Activated naive CD4-positive, alpha-beta T cell treated with Interleukin-2 at 50 U/mL for 16 hours (primary cell): ENCODE data around the gene CAPN11.
"Not testable (repeated sequence)": the region's sequence is repeated elsewhere in the genome, so short reads cannot be mapped to it uniquely, and the experiment has no call there.

Experiments used
- DNase-seq: peaks from one replicate; pipeline ENCODE4 v3.0.0-alpha.2; 2020

Gene CAPN11

DNA sequence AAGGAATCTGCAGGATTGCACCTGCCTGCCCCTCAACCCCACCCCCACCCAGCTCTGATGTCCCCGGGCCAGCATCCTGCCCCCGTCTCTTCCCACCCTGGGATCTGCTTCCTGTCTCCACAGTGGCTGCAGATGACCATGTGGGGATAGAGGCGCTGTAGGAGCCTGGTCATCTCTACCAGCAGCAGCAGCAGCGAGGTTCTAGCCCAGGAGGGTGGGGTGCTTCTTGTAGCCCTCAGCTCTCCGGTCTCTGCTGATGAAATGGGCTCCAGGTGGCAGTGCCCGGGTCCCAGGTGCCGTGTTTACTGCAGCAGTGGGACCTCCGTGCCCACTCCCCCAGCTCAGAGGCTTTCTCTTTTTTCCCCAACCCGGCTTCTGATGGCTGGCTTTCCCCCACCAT lies 25.2 kb downstream of the CAPN11 start:
- no peak for DNase-seq

DNA sequence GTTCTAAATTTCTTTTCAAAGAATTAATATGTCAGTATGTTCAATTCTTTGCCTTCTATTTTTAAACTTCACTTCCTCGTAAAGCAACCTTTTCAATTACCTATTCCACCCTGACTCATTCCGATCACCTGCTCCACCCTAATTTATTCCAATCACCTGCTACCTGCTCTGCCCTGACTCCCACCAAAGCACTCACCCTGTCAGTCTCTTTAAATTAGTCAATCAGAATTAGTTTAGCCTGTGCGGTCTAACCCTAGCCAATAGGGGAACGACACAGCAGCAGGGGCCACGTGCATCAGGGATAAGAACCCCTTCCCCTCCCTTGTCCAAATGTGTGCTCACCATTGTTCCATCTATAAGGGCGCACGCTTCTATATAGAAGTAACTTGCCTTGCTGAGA lies 26.7 kb downstream of the CAPN11 start:
- DNase-seq: not testable (repeated sequence)

DNA sequence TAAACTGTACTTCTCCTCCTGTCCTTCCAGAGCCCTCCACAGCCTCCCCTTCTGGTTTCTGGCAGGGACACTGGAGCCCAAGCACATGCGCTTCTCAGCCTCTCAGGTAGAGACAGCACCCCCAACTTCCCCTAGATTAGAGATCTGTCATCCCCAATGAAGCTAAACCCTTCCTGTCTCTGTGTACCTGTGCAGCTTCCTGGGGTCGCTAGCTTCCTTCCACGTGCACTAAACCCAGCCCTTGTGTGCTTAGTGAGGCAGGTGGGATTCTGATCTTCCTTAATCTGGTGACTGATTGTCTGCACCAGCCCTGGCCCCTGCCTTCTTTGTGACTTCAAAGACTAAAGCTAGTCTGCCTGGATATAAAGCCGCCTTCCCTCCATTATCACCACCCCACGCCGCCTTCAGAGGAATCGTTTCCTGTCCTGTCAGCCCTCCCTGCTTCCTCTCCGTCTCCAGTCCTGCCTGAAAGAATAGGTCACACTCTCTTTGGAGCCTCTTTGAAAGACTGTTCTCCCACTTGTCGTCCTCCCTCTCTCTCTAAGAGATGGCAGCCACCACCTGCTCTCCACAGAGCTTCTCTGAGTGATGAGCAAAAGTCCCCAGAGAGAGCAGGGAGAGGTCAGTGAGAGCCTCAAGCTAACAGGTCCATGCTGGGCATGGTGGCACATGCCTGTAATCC lies 27.5 kb downstream of the CAPN11 start:
- DNase-seq: no peak

DNA sequence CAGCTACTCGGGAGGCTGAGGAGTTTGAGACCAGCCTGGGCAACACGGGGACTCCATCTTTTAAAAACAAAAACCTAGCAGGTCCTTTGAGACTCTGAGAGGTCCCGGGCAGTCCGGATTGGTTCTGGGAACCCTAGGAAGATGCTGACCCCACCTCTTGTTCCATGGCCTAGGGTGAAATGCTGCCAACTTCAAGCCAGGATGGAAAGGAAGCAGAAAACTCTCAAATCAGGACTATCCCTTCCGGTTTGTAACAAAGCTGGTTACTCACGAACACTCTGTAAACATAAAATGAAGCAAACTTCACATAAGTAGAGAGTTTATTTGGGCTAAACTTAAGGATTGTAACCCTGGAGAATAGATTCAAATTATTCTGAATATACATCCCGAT lies 28.0 kb downstream of the CAPN11 start:
- no peak for DNase-seq

DNA sequence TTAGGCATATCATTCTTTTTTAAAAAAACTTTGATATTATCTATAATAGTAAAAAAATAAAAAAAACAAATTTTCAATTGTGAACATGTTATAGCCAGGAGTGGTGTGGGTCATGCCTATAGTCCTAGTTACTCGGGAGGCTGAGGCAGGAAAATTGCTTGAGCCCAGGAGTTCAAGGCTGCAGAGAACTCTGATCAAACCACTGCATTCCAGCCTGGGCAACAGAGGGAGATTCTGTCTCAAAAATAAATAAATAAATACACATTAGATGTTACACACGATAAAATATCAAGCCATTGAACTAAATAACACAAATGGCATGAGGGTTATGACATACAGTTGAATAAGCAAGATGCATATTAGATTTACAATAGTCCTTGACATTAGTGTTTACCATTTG lies 30.2 kb downstream of the CAPN11 start:
- no peak for DNase-seq

DNA sequence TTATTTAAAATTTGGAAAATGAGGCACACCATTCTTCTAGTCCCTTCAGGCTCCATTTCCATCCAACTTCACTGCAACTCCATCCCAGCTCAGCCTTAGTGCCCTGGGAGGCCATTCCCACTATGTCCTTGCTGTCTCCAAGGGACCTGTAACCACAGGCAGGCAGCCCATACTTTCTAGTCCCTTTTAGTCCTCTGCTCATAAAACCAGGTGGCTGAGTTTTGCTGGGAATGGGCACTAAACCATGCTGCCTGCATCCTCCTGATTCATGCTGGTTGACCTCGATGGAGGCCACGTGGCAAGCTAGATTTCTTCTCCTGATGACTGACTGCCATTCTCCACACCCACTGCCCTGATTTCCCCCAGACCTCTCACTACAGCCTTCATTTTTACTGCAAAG lies 30.6 kb downstream of the CAPN11 start:
- DNase-seq: no peak

DNA sequence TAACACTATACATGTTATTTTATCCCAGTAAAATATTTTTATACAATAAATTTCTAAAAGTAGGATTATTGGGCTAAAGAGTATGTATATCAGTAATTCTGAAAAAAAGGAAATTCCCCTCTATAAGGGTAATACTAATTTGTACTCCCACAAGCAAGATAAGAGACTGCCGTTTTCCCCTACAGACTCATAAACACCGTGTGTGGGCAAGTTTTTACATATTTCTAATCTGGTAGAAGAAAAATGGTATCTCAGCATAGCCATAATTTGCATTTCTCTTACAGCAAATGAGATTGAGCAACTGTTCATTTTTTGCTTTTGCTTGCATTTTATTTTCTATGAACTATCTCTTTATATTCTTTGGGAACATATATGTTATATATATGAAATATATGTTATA lies 32.1 kb downstream of the CAPN11 start:
- no peak for DNase-seq

DNA sequence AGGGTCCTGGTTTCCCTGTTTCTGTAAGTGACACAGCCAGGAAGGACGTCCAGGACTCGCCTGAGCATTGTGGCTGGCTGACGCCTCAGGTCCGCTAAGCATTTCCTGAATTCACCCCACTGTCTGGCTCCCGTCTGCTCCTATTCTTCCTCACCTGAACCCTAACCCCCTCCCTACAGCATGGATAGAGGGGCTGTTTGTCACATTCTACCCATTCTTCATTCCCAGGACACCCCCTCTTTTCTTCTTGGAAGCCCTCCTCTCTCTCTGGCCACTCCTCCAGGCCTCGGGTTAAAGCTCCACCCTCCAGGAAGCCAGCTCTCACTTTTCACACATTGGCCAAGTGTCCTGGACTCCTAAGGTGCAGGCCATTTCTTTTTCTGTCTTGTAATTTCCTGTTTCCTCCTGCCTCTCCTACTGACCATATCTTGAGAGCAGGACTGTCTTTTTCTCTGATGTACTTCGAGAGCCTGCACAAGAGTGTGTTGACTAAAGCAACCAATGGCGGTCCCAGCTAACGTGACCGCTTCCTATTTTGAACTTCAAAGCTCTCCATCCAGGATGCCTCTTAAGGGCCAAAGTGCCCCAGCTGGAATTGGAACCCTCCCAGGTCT lies 33.9 kb downstream of the CAPN11 start:
- DNase-seq: no peak

DNA sequence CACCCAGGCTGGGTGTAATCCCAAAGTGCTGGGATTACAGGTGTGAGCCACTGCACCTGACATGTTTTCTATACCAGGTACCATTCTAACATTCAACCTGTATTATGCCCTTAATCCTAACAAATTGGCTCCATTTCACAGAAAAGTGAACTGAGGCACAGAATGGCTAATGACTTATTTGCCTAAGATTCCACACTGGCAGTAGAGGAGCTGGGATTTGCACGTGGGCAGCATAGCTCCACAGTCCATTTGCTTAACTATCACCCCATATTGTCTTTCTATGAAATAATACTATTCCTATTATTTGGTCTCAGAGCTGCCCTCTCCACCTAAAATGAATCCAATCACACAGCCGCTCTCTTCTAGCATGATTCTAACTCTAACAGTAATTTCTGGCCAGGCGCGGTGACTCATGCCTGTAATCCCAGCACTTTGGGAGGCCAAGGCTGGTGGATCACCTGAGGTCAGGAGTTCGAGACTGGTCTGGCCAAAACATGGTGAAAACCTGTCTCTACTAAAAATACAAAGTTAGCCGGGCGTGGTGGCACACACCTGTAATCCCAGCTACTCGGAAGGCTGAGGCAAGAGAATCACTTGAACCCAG lies 34.8 kb downstream of the CAPN11 start:
- DNase-seq: no peak

DNA sequence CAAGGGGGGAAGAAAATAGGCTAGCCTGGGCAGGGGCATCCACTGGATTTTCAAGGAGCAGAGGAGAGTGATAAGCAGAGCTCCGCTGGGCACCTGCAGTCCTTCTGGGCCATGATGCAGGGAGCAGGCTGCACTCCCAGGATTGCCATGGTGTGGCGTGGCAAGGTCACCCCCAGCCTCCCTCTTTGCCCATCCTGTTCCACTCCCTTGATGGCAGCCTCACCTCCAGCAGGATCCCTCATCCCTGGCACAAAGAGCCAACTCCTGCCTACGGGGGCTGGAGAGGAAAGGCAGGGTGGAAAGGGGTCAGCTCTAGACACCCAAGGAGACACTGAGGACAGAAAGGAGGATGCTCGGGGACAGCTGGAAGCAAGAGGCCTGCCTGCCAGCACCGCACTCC lies 35.7 kb downstream of the CAPN11 start:
- no peak for DNase-seq

DNA sequence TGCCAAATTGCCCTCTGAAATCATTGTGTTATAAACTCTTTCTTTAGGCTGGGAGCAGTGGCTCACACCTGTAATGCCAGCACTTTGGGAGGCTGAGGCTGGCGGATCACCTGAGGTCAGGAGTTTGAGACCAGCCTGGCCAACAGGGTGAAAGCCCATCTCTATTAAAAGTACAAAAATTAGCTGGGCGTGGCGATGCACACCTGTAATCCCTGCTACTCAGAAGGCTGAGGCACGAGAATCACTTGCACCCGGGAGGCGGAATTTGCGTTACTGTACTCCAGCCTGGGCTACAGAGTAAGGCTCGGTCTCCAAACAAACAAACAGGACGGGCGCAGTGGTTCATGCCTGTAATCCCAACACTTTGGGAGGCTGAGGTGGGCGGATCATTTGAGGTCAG lies 37.7 kb downstream of the CAPN11 start:
- not testable (repeated sequence) for DNase-seq

DNA sequence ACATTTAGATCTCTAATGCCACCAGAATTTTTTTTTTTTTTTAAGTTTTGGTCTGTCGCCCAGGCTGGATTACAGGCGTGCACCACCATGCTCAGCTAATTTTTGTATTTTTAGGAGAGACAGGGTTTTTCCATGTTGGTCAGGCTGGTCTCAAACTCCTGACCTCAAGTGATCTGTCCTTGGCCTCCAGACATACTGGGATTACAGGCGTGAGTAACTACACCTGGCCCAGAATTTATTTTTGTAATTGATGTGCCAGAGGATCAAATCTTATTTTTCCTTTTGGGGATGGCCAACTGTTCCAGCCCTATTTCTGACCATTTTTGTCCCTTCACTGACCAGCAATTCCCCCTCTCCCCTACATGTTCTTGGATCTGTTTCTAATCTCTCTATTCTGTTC lies 40.1 kb downstream of the CAPN11 start:
- no peak for DNase-seq

DNA sequence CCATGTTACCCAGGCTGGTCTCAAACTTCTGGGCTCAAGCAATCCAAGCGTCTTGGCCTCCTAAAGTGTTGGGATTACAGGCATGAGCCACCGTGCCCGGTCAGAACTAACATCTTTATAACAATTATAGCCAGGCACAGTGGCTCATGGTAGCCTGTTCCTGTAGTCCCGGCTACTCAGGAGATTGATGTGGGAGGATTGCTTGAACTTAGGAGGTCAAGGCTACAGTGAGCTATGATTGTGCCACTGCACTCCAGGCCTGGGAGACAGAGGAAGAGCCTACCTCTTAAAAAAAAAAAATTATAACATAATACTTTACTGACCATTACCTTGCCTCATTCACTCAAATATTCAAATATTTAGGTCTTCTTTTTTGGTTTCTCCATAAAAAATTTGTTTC lies 41.3 kb downstream of the CAPN11 start:
- no peak for DNase-seq

DNA sequence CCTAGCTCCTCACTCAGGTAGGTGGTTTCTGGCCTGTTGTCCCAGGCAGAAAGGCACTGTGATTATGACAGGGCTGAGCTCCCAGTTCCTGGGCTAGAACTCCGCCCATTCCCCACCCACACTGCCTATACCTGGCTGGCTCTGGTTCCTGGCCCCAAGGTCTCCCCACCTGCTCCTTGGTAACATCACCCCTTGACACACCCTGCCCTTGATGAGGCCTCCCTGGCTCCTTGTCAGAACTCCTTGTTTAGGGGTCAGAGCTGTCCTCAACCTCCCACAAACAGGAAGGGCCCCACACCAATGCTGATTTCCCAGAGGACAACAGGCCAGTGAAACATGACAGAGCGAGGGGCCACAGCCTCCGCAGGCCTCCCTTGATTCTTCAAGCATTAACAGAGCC lies 42.6 kb downstream of the CAPN11 start:
- DNase-seq: no peak

DNA sequence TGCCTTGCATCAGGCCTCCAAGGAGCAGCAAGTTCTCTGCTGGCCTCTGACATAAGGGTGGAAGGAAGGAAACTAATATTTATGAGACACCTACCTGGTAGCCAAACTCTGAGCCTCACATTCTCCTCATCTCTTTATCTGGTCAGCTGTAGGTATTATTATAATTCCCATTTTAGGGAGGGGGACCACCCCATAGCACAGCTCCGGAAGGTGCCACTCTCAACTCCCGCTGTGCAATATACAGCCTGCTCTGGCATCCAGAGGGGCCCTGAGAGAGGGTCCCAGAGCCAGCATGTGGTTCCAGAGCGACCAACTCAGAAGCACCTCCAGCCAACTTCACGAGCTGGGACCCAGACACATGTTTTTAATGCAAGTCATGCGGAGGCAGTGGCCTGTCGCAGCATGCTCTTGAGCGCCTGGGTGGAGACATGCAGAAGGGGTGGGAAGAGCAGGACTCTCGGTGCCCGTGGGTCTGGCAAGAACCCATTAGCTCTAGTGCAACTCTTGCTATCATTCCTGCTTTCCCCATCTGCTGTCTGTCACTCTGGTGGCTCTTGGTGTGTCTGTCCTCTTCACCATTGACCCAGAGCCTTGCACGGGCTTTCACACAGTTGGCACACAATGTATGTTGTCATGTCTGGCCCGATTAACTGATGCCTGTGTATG lies 43.2 kb downstream of the CAPN11 start:
- DNase-seq: no peak

DNA sequence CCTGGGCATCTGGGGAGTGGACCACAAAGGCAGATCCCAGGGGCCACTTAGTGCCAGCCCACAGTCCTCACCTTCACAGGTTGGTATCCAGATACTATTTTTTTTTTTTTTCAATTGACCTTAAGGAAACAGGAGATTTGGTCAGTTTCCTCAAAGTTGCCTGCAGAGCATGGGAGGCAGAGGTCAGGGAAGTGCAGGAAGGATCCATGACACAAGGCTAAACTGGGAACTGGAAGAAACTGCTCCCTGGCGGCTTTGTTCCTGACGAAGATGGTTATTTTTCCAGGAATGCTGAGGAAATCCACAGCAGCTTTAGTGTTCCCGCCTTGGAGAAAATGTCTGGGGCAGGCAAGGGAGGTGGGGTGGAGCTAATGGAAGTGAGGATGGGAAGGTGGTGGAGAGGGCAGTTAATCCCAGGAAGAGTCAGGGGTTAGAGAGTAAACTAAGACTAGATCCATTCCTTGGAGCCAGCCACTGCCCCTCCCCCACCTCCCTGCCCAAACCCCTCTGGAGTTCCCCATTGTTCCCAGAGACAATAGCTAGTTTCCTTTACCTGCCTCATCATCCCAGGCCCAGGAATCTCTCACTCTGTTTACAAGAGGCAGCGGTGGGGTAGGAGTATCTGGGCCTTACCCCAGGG lies 43.8 kb downstream of the CAPN11 start:
- no peak for DNase-seq

DNA sequence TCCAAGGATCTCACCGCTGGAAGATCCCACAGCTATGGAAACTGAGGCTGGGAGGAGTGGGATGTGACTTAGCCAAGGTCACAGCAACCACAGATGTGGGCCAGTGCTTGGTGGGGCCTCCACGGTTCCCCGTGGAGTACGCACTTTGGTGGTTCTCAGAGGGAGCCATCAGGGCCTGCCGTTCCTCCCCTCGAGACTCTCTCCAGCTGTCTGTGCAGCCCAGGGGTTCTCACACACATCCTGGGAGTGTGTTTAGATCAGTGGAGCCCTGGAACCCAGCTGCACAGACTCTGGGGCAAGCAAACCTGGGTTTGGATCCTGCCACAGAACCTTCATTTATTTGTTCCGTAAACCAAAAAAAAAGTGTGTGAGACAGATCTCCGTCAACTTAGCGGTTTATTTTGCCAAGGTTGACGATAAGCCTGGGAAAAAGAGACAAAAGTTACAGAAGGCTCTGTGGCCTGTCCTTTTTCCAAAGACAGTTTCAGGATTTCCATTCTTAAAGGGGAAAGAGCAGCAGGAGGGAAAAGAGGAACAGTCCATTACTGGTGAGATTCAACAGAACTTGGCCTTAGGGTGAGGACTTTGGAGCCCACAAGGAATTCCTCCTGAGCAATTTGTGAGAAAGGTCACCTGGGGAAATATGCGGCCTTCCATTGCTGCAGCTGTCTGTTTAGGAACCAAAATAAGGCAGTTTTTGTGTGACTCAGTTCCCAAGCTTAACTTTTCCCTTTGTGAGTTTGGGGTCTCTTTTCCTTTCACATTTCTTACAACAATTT lies 44.5 kb downstream of the CAPN11 start:
- no peak for DNase-seq

DNA sequence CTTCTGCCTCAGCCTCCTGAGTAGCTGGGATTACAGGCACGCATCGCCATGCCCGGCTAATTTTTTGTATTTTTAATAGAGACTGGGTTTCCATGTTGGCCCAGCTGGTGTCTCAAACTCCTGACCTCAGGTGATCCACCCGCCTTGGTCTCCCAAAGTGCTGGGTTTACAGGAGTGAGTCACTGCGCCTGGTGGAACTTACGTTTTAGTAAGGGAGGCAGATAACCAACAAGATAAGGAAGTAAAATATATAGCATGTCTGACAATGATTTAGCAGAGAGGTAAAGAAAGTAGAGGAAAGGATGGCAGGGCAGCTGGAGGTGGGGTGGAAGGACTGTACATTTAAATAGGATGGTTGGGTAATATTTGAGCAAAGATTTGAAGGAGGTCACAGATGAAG lies 45.3 kb downstream of the CAPN11 start:
- DNase-seq: no peak

DNA sequence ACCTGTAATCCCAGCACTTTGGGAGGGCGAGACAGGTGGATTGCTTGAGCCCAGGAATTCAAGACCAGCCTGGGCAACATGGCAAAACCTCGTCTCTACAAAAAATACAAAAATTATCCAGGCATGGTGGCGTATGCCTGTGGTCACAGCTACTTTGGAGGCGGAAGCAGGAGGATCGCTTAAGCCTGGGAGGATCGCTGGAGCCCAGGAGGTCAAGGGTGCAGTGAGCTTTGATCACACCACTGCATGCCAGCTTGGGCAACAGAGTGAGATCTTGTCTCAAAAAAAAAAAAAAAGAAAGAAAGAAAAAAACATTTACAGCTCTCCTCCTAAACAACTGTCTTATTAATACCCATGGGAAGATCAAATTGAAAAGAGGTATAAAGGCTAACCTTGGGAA lies 49.3 kb downstream of the CAPN11 start:
- DNase-seq: no peak

DNA sequence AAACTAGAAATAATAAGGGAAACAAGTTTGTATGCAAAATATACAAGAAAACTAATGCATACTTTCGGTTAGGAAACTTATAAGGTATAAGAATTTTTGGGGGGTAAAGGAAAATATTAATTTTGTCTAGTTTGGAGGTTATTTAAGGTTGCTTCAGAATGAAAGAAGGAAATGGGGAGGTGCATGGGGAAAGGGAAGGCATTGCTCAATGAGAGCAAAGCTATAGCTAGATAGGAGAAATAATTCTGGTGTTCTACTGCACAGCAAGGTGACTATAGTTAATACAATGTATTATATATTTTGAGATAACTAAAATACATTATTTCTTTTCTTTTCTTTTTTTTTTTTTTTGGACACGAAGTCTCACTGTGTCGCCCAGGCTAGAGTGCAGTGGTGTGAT lies 52.7 kb downstream of the CAPN11 start:
- DNase-seq: no peak

DNA sequence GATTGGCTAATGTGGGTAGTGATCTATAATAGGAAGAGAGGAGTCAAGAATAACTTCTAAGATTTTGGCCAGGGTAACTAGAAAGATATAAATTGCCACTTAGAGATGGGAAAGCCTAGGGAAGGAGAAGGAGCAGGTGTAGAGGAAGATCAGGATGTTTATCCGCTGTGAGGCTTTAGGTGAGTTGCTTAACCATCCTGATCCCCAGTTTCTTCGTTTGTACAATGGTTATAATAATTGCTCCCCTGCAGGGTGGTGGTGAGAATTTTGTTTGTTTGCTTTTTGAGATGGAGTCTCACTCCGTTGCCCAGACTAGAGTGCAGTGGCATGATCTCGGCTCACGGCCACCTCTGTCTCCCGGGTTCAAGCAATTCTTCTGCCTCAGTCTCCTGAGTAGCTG lies 55.7 kb downstream of the CAPN11 start:
- DNase-seq: no peak

DNA sequence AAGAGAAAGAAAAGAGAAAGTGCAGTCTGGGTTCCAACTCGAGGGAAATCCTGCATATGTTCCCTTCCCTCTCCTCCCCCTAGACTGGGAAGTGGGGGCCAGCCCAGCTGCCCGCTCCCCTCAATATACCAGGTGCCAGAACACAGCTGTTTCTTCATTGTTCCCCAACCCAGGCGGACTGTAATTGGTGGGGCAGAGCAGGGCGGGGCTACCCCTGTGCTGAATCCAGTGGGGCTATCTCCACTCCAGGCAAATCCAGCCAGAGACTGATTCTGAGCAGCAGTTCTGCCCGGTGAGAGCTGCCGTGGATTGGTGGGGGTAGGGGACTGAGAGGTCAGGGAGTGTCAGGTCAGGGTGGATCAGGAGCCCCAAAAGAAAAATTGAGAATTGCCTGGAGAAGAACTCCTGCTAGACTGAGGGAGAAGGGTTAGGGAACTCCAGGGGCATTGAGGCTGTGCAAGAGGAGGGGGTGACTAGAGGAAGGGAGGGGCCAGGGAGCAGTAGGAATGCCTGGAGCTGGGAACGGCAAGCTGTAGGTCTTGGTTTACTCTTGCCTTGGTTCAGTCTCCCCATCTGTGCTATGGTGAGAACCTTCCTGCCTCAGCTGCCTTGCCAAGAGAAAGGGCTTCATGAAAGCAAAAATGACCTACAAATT lies 58.2 kb downstream of the CAPN11 start, which contains the start of gene MYMX:
TSS of gene MYMX (plus strand) at position 250 of the 655 bp plus-strand sequence. CDS start 546 bp downstream, outside the sequence.
- DNase-seq: no peak
